HEK293 (cell line): Measurements from ENCODE around the gene AKAP6.

Experiments used
- CTCF ChIA-PET: fragments of 350-600 bp; formaldehyde crosslinking; extraction: SDS; loops from one replicate; lab custom pipeline; 2021; ENCODE audit warnings: antibody characterized with exemption; lab: Yijun Ruan, JAX
- POLR2A ChIA-PET: fragments of 300-600 bp; formaldehyde crosslinking; extraction: SDS; loops from one replicate; lab custom pipeline; 2020; ENCODE audit warnings: antibody characterized with exemption, inconsistent platforms; lab: Yijun Ruan, JAX
- H3K27ac ChIP-seq: fragments of 200-500 bp; sonication (Bioruptor generic); 2 replicates; pipeline ENCODE4 v1.5.1; 2014; ENCODE audit warnings: low read depth, low read length, control low read depth, inconsistent platforms; ENCODE audit errors: extremely low read depth
- H3K36me3 ChIP-seq, 2 experiments: fragments of 200-500 bp in 1 of 2; sonication (Bioruptor generic) in 1 of 2; 1 replicate in 1 of 2; 2 replicates in 1 of 2; pipeline ENCODE4 v1.5.1; 2014 to 2017; ENCODE audit warnings: inconsistent platforms in 2 of 2, low read length in 2 of 2; ENCODE audit not compliant: control insufficient read depth in 2 of 2, insufficient read depth in 1 of 2
- H3K4me1 ChIP-seq: fragments of 200-500 bp; sonication (Bioruptor generic); 2 replicates; pipeline ENCODE4 v1.5.1; 2014; ENCODE audit warnings: mild to moderate bottlenecking, low read length, inconsistent platforms; ENCODE audit not compliant: control insufficient read depth, insufficient read depth
- H3K4me3 ChIP-seq: 2 replicates; pipeline ENCODE4 v1.5.1; 2011; ENCODE audit warnings: low read depth, mild to moderate bottlenecking, control low read depth, low read length, moderate library complexity
- H3K9me3 ChIP-seq: fragments of 200-500 bp; sonication (Bioruptor generic); 2 replicates; pipeline ENCODE4 v1.5.1; 2014; ENCODE audit warnings: low read depth, low read length, inconsistent platforms; ENCODE audit not compliant: control insufficient read depth, insufficient read depth
- CTCF ChIP-seq: fragments of 450-650 bp; formaldehyde crosslinking; IDR thresholded peaks from 2 replicates; pipeline ENCODE4 v1.5.1; 2016; ENCODE audit warnings: missing biosample characterization, missing genetic modification characterization
- ELK4 ChIP-seq: IDR thresholded peaks from 2 replicates; pipeline ENCODE4 v1.6.1; 2011; ENCODE audit warnings: mild to moderate bottlenecking, low read depth, low read length, borderline replicate concordance
- FEZF1 ChIP-seq: fragments of 450-650 bp; formaldehyde crosslinking; IDR thresholded peaks from 2 replicates; pipeline ENCODE4 v1.5.1; 2016; ENCODE audit warnings: missing biosample characterization, missing genetic modification characterization
- GLIS1 ChIP-seq: fragments of 450-650 bp; formaldehyde crosslinking; IDR thresholded peaks from 2 replicates; pipeline ENCODE4 v1.5.1; 2016; ENCODE audit warnings: missing biosample characterization, missing genetic modification characterization
- INSM2 ChIP-seq: fragments of 450-650 bp; formaldehyde crosslinking; IDR thresholded peaks from 2 replicates; pipeline ENCODE4 v1.5.1; 2016; ENCODE audit warnings: missing biosample characterization, missing genetic modification characterization
- OSR2 ChIP-seq: fragments of 450-650 bp; formaldehyde crosslinking; IDR thresholded peaks from 2 replicates; pipeline ENCODE4 v1.5.1; 2016; ENCODE audit warnings: missing biosample characterization, missing genetic modification characterization
- PRDM1 ChIP-seq: fragments of 450-650 bp; formaldehyde crosslinking; IDR thresholded peaks from 2 replicates; pipeline ENCODE4; 2016; ENCODE audit warnings: missing biosample characterization, missing genetic modification characterization
- PRDM10 ChIP-seq: fragments of 450-650 bp; formaldehyde crosslinking; IDR thresholded peaks from 2 replicates; pipeline ENCODE4 v1.5.1; 2016; ENCODE audit warnings: missing biosample characterization, missing genetic modification characterization
- SP7 ChIP-seq: fragments of 450-650 bp; formaldehyde crosslinking; IDR thresholded peaks from 2 replicates; pipeline ENCODE4 v1.5.1; 2016; ENCODE audit warnings: missing biosample characterization, missing genetic modification characterization
- ZNF133 ChIP-seq: fragments of 450-650 bp; formaldehyde crosslinking; IDR thresholded peaks from 2 replicates; pipeline ENCODE4 v1.5.1; 2016; ENCODE audit warnings: missing biosample characterization, missing genetic modification characterization
- ZNF169 ChIP-seq: fragments of 450-650 bp; formaldehyde crosslinking; IDR thresholded peaks from 2 replicates; pipeline ENCODE4 v1.5.1; 2016; ENCODE audit warnings: missing biosample characterization, missing genetic modification characterization
- ZNF175 ChIP-seq: fragments of 450-650 bp; formaldehyde crosslinking; IDR thresholded peaks from 2 replicates; pipeline ENCODE4 v1.5.1; 2016; ENCODE audit warnings: missing biosample characterization, missing genetic modification characterization
- ZNF23 ChIP-seq: fragments of 450-650 bp; formaldehyde crosslinking; IDR thresholded peaks from 2 replicates; pipeline ENCODE4 v1.5.1; 2016; ENCODE audit warnings: missing biosample characterization, missing genetic modification characterization, borderline replicate concordance
- ZNF280C ChIP-seq: fragments of 450-650 bp; formaldehyde crosslinking; IDR thresholded peaks from 2 replicates; pipeline ENCODE4 v1.5.1; 2016; ENCODE audit warnings: missing biosample characterization, missing genetic modification characterization
- ZNF324 ChIP-seq: fragments of 450-650 bp; formaldehyde crosslinking; IDR thresholded peaks from 2 replicates; pipeline ENCODE4 v1.5.1; 2016; ENCODE audit warnings: missing biosample characterization, missing genetic modification characterization
- ZNF366 ChIP-seq: fragments of 450-650 bp; formaldehyde crosslinking; conservative IDR thresholded peaks from 2 replicates; pipeline ENCODE4 v1.5.1; 2016; ENCODE audit warnings: missing biosample characterization, missing genetic modification characterization
- ZNF394 ChIP-seq: fragments of 450-650 bp; formaldehyde crosslinking; IDR thresholded peaks from 2 replicates; pipeline ENCODE4 v1.5.1; 2016; ENCODE audit warnings: missing biosample characterization, missing genetic modification characterization, mild to moderate bottlenecking, moderate library complexity, borderline replicate concordance
- ZNF561 ChIP-seq: fragments of 450-650 bp; IDR thresholded peaks from 2 replicates; pipeline ENCODE4 v1.5.1; 2018; ENCODE audit warnings: missing biosample characterization, missing genetic modification characterization, borderline replicate concordance
- ZNF596 ChIP-seq: fragments of 450-650 bp; IDR thresholded peaks from 2 replicates; pipeline ENCODE4 v1.5.0; 2018; ENCODE audit warnings: missing biosample characterization, mild to moderate bottlenecking, missing genetic modification characterization, moderate library complexity
- ZNF600 ChIP-seq: fragments of 450-650 bp; formaldehyde crosslinking; IDR thresholded peaks from 2 replicates; pipeline ENCODE4 v1.5.1; 2016; ENCODE audit warnings: missing biosample characterization, missing genetic modification characterization
- ZNF626 ChIP-seq: fragments of 450-650 bp; sonication (Bioruptor Pico); formaldehyde crosslinking; IDR thresholded peaks from 2 replicates; pipeline ENCODE4 v1.5.1; 2018; ENCODE audit warnings: missing biosample characterization, missing genetic modification characterization, inconsistent platforms
- ZNF645 ChIP-seq: fragments of 450-650 bp; formaldehyde crosslinking; IDR thresholded peaks from 2 replicates; pipeline ENCODE4; 2016; ENCODE audit warnings: missing biosample characterization, missing genetic modification characterization

Gene AKAP6

GRCh38 chr14:32802295-32802694, 473.2 kb downstream of the AKAP6 start (continued):
- no peak for TF ChIP-seq ZNF280C (tag by site-specific recombination)
- TF ChIP-seq INSM2 (tag by site-specific recombination), result no peak
- no peak for TF ChIP-seq ZNF561 (tag by site-specific recombination)
- no peak for TF ChIP-seq ZNF169 (tag by site-specific recombination)

GRCh38 chr14:32805979-32806378, 476.9 kb downstream of the AKAP6 start:
- H3K27ac ChIP-seq, result no peak overlapping the region
- H3K4me3 ChIP-seq, result no peak overlapping the region
- CTCF ChIA-PET, result no interaction called here
- H3K9me3 ChIP-seq, result no peaks in the 10 kb centered on the region
- TF ChIP-seq ZNF175 (tag by site-specific recombination), result no peak
- no peak for TF ChIP-seq ZNF394
- no peak for TF ChIP-seq ZNF600 (tag by site-specific recombination)
- TF ChIP-seq, all 188 proteins: peak for 0
- Histone ChIP-seq H3K4me1 (peaks cover 31% of the 10 kb centered on the region), H3K36me3 (no peaks in the 10 kb centered on the region)
- POLR2A ChIA-PET, result no interaction called here

- Histone ChIP-seq H3K36me3 (no peaks in the 10 kb centered on the region), H3K4me3 (no peak overlapping the region), H3K9me3 (no peaks in the 10 kb centered on the region), H3K4me1 (peaks cover 29% of the 10 kb centered on the region), H3K27ac (no peak overlapping the region)
- POLR2A ChIA-PET, result no interaction called here
- CTCF ChIA-PET, result no interaction called here
- peak; percentile 72 for TF ChIP-seq GLIS1 (tag by site-specific recombination)
- no peak for TF ChIP-seq SP7 (tag by site-specific recombination)
- no peak for TF ChIP-seq ZNF23 (tag by site-specific recombination)
- TF ChIP-seq PRDM10, result 0 out of 2 replicates have a peak, but pooled peaks have one; percentile 10
- no peak for TF ChIP-seq ZNF324 (tag by site-specific recombination)
- no peak for TF ChIP-seq CTCF
- no peak for TF ChIP-seq ZNF626 (tag by site-specific recombination)
- no peak for TF ChIP-seq ZNF175 (tag by site-specific recombination)
- TF ChIP-seq ZNF645 (tag by site-specific recombination), result no peak
- TF ChIP-seq ELK4, result no peak
- 0 out of 2 replicates have a peak, but pooled peaks have one; percentile 19 for TF ChIP-seq ZNF561 (tag by site-specific recombination)
- peak; percentile 74 for TF ChIP-seq OSR2 (tag by site-specific recombination)
- no peak for TF ChIP-seq PRDM1 (tag by site-specific recombination)
- peak; percentile 26; the same call in 1 of the 2 replicates for TF ChIP-seq FEZF1 (tag by site-specific recombination)
- 0 out of 2 replicates have a peak, but pooled peaks have one; percentile 26 for TF ChIP-seq ZNF596 (tag by site-specific recombination)
- no peak for TF ChIP-seq ZNF366 (tag by site-specific recombination)
- TF ChIP-seq ZNF133 (tag by site-specific recombination), result no peak
These were observed 479.5 kb downstream of the AKAP6 start for GRCh38 chr14:32808644-32809043.
